Measurements from ENCODE around the gene SIGLEC15.

Gene SIGLEC15

DNA sequence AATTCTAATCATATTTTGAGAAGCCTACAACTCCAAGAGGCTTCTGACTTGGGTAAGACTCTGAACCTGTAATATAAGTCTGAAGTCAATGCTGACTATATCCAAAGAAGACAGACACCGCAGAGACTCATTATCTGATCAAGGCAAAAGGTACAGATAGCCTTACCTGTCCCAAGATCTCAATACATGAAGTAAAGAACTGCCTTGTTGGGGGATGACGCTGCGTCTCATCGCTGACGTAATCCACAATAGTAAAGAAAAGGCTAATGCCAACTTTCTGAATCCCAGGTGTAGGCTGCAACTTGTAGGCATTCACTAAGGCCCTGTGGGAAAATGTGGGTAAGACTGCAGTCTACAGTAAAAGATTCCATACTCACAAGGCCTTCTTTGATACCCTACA is 62.1 kb downstream of the SIGLEC15 start:
- no peak for DNase-seq

DNA sequence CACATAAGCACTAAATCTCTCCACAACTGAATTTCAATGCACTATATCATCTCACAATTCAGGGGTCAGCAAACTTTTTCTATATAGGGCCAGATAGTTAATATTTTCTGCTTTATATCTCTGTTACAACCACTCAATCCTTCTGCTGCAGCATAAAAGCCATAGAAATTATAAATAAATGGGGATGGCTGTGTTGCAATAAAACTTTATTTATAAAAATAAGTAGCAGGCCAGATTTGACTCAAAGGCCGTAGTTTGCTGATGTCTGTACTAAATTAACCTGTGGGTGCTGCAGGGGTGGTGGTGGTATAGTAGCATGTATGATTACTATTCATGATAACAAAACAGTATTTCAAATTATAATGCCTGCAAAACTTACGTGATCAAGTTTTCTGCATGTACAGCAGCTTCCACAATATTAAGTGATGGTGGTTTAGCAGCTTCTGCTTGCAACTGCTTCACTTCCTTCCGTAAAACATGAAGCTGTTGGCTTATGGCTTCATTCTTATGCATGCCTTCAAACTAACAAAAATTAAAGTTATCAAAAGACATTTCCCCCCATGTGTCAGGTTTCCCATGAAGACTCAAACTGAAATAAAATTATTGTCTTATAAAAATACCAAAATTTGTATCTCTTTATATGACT is 64.1 kb downstream of the SIGLEC15 start:
- DNase-seq, result no peak

GRCh38 chr18:45890606-45891005 is 65.1 kb downstream of the SIGLEC15 start:
- no peak for DNase-seq

GRCh38 chr18:45891806-45892205 is 66.3 kb downstream of the SIGLEC15 start:
- no peak for DNase-seq

All from CD4-positive, alpha-beta T cell treated with Interleukin-12 subunit alpha and Interleukin-12 subunit beta, for 1 hour (primary cell).